ENCODE results near the gene AQP4.

GRCh38 chr18:26865557-26865956 is at the start of gene AQP4:
- TF ChIP-seq POLR2A (IDR thresholded peaks at IDR 0.05) = no peak
- TF ChIP-seq CTCF (IDR thresholded peaks at IDR 0.05) = no peak
- TF ChIP-seq EP300 (IDR thresholded peaks at IDR 0.05) = no peak

All from tibial nerve (tissue), 4 donors.